ENCODE results near the gene OR8B3. TPM values are rescaled to one million over a fixed set of nuclear protein-coding genes. Genes with fewer than 3 reads are reported as not detected.

Gene OR8B3
- total and polyA plus RNA-seq, 2 donors (not counting 3 experiments of a cell fraction or from before 2014, with no cell fraction given): not detected

- POLR2A ChIA-PET: no interaction called here
- intact Hi-C loops (cut with micrococcal nuclease): no loop called here
- CTCF ChIA-PET: no interaction called here
- H3K9ac ChIP-seq (replicated peaks; ENCODE audit: extremely low read depth, insufficient read depth, low read length): no peak overlapping the region
- no TSS peak for BruUV-seq (replicated peaks)
- TF ChIP-seq MAX (IDR thresholded peaks at IDR 0.05; ENCODE audit: insufficient read depth, insufficient read length) (no peak), MYC (IDR thresholded peaks at IDR 0.05; ENCODE audit: low read depth, low read length) (no peak), POLR2A (IDR thresholded peaks at IDR 0.05; ENCODE audit: low read depth, low read length) (no peak), FOS (IDR thresholded peaks at IDR 0.05; ENCODE audit: borderline replicate concordance, insufficient read depth, low read length) (no peak), JUN (IDR thresholded peaks at IDR 0.05; ENCODE audit: borderline replicate concordance, insufficient read depth, insufficient read length, low read depth) (no peak), EZH2 (IDR thresholded peaks at IDR 0.05; ENCODE audit: borderline replicate concordance, low read depth, low read length, severe bottlenecking) (no peak), CTCF (IDR thresholded peaks at IDR 0.05; ENCODE audit: extremely low read depth in 1 of 2, insufficient read depth in 1 of 2, low read depth in 1 of 2, low read length in 2 of 2) (no peak), POLR2AphosphoS5 (IDR thresholded peaks at IDR 0.05; ENCODE audit: insufficient read depth, low read depth, low read length) (no peak), GATA2 (IDR thresholded peaks at IDR 0.05; ENCODE audit: insufficient read depth, insufficient read length, low read depth, low read length) (no peak)
- H3K36me3 ChIP-seq (ENCODE audit: control insufficient read depth in 2 of 2, extremely low read depth in 1 of 2, insufficient read depth in 2 of 2, low read length in 2 of 2): no peaks in the 10 kb centered on the region
- DNase-seq (ENCODE audit: low read depth, low spot score) (no peak), FAIRE-seq (no peak)
- no peaks in the 10 kb centered on the region for H3K4me1 ChIP-seq (ENCODE audit: control insufficient read depth, extremely low read depth, insufficient read depth, low read length)
- no peaks in the 10 kb centered on the region for H4K20me1 ChIP-seq (replicated peaks; ENCODE audit: control insufficient read depth, extremely low read depth, insufficient read depth, low read length)
- H3K79me2 ChIP-seq (ENCODE audit: control insufficient read depth, insufficient read depth, low read length): no peaks in the 10 kb centered on the region
- no peak overlapping the region for H3K4me2 ChIP-seq (ENCODE audit: insufficient read depth, low read length)
- H3K9me1 ChIP-seq (replicated peaks; ENCODE audit: control insufficient read depth, extremely low read depth, insufficient read depth, low read length): no peaks in the 10 kb centered on the region
- no peak overlapping the region for H3K27ac ChIP-seq (ENCODE audit: insufficient read depth, low read depth, low read length)
- H3K27me3 ChIP-seq (ENCODE audit: control insufficient read depth in 2 of 2, insufficient read depth in 2 of 2, low read length in 2 of 2): no peaks in the 10 kb centered on the region
- no peak overlapping the region for H2AFZ ChIP-seq (ENCODE audit: low read depth, low read length)
- H3K9me3 ChIP-seq (replicated peaks; ENCODE audit: control insufficient read depth, insufficient read depth, low read length): no peaks in the 10 kb centered on the region
- no peak overlapping the region for H3K4me3 ChIP-seq (replicated peaks in 1 of 3; ENCODE audit: insufficient read depth in 1 of 3, low read depth in 1 of 3, low read length in 3 of 3)
- dilution Hi-C loops (cut with MboI; ENCODE audit: extremely low pct_ligation_motif_present, low sequenced_read_pairs): no loop called here
These were observed 48.1 kb upstream of the OR8B3 start for GRCh38 chr11:124446916-124447315.

Measured in endothelial cell of umbilical vein (primary cell).